GM12878 (cell line): Measurements from ENCODE around the gene CYP2C8. TPM values are rescaled to one million over a fixed set of nuclear protein-coding genes. Genes with fewer than 3 reads are reported as not detected.
"Not testable (repeated sequence)": the region's sequence is repeated elsewhere in the genome, so short reads cannot be mapped to it uniquely, and the experiment has no call there.

Experiments
- ATAC-seq: fragments of 200-7000 bp; cut with Tn5 transposase; 3 replicates; pipeline ENCODE4 v1.9.1; 2020; ENCODE audit warnings: mild to moderate bottlenecking, moderate library complexity
- BruUV-seq: library from RNA; stranded (reverse); fragments of 400-500 nt; replicated peaks from 2 replicates; lab custom pipeline; 2021; lab: Mats Ljungman, UMichigan
- CTCF ChIA-PET: fragments of 300-600 bp; sonication (Branson Sonifier 250); formaldehyde crosslinking; extraction: SDS; loops from one replicate; lab custom pipeline; 2021; ENCODE audit warnings: inconsistent platforms; lab: Yijun Ruan, JAX
- POLR2A ChIA-PET: fragments of 350-600 bp; formaldehyde crosslinking; extraction: SDS; loops from one replicate; lab custom pipeline; 2021; ENCODE audit warnings: inconsistent platforms; lab: Charles Lee
- RAD21 ChIA-PET: fragments of 300-600 bp; sonication (Branson Sonifier 250); formaldehyde crosslinking; loops from one replicate; lab custom pipeline; 2023; ENCODE audit warnings: antibody characterized with exemption; ENCODE audit not compliant: unreplicated experiment; lab: Charles Lee
- SMC1A ChIA-PET: fragments of 300-600 bp; sonication (Branson Sonifier 250); formaldehyde crosslinking; loops from one replicate; lab custom pipeline; 2023; ENCODE audit not compliant: unreplicated experiment, uncharacterized antibody; lab: Charles Lee
- DNase-seq: peaks from one replicate; pipeline ENCODE4 v3.0.0-alpha.2; 2011; ENCODE audit warnings: low read depth, low spot score
- FAIRE-seq: peaks from 3 replicates; lab custom pipeline; 2011; peaks lifted over from hg19 to GRCh38; lab: Jason Lieb, UNC
- H2AFZ ChIP-seq: 2 replicates; pipeline ENCODE4 v1.6.0; 2011; ENCODE audit warnings: low read depth, low read length, control low read depth; ENCODE audit not compliant: control insufficient read depth
- H3K27ac ChIP-seq: 2 replicates; pipeline ENCODE4 v1.5.1; 2011; ENCODE audit warnings: control low read depth; ENCODE audit not compliant: control insufficient read depth, insufficient read depth
- H3K27me3 ChIP-seq, 2 experiments: replicated peaks in 1 of 2; 2 replicates each; pipeline versions ENCODE4 v1.6.0 to v1.6.1; 2011; ENCODE audit warnings: low read length in 1 of 2; ENCODE audit not compliant: control insufficient read depth in 2 of 2, insufficient read depth in 2 of 2
- H3K36me3 ChIP-seq, 2 experiments: 2 replicates each; pipeline ENCODE4 v1.5.1; 2011; ENCODE audit warnings: low read length in 1 of 2; ENCODE audit not compliant: control insufficient read depth in 2 of 2, insufficient read depth in 2 of 2
- H3K4me1 ChIP-seq: 2 replicates; pipeline ENCODE4 v1.6.1; 2011; ENCODE audit warnings: mild to moderate bottlenecking, low read length, moderate library complexity, mixed read lengths; ENCODE audit not compliant: control insufficient read depth, insufficient read depth
- H3K4me2 ChIP-seq: 2 replicates; pipeline ENCODE4 v1.6.0; 2011; ENCODE audit warnings: control low read depth; ENCODE audit not compliant: control insufficient read depth, insufficient read depth
- H3K4me3 ChIP-seq: fragments of 200-600 bp; sonication (generic); 2 replicates; pipeline ENCODE4 v1.5.1; 2016
- H3K79me2 ChIP-seq: 2 replicates; pipeline ENCODE4 v1.6.0; 2011; ENCODE audit warnings: low read length; ENCODE audit not compliant: control insufficient read depth, insufficient read depth
- H3K9ac ChIP-seq: 2 replicates; pipeline ENCODE4 v1.8.0; 2011; ENCODE audit warnings: low read length, control low read depth, mixed read lengths; ENCODE audit not compliant: control insufficient read depth, insufficient read depth
- H3K9me3 ChIP-seq: replicated peaks from 3 replicates; pipeline ENCODE4 v1.5.1; 2011; ENCODE audit warnings: mild to moderate bottlenecking, low read length; ENCODE audit not compliant: control insufficient read depth, insufficient read depth
- H4K20me1 ChIP-seq: 2 replicates; pipeline ENCODE4 v1.6.0; 2011; ENCODE audit not compliant: control insufficient read depth, insufficient read depth
- ATF7 ChIP-seq: fragments of 450-650 bp; IDR thresholded peaks from 2 replicates; pipeline ENCODE4 v1.6.1; 2016; ENCODE audit warnings: low read depth, mild to moderate bottlenecking
- BMI1 ChIP-seq: fragments of 450-650 bp; IDR thresholded peaks from 2 replicates; pipeline ENCODE4 v1.6.1; 2016; ENCODE audit warnings: mild to moderate bottlenecking, moderate library complexity, borderline replicate concordance
- CEBPB ChIP-seq, 2 experiments: fragments of 150-350 bp in 1 of 2; IDR thresholded peaks; 2 replicates each; pipeline ENCODE4 v1.6.1; 2012 to 2014; ENCODE audit warnings: low read depth in 2 of 2, low read length in 2 of 2, borderline replicate concordance in 1 of 2, inconsistent platforms in 1 of 2
- EZH2 ChIP-seq: IDR thresholded peaks from 2 replicates; pipeline ENCODE4 v1.6.1; 2012; ENCODE audit warnings: low read depth, mild to moderate bottlenecking, control low read depth, inconsistent platforms, low read length, borderline replicate concordance; ENCODE audit not compliant: control insufficient read depth
- POU2F2 ChIP-seq: IDR thresholded peaks from 3 replicates; pipeline ENCODE4 v1.6.1; 2011; ENCODE audit warnings: low read depth, mild to moderate bottlenecking, low read length, borderline replicate concordance
- SIN3A ChIP-seq: IDR thresholded peaks from 2 replicates; pipeline ENCODE4 v1.6.1; 2012; ENCODE audit warnings: low read depth, low read length, improper control_type of control experiment
- WGBS: methylation state at CpG from one replicate; pipeline ENCODE4 v1.1.6; 2016; ENCODE audit warnings: low lambda C conversion rate; ENCODE audit not compliant: insufficient replicate concordance, insufficient coverage; ENCODE audit errors: missing lambda C conversion rate; 5-methylcytosine and 5-hydroxymethylcytosine counted together
- in situ Hi-C: fragments of 300-500 bp; cut with MboI; formaldehyde crosslinking; loops from 9 replicates; pipeline ENCODE4 v1.14.3; 2018; ENCODE audit warnings: mixed read lengths
- intact Hi-C: fragments of 100-400 bp; cut with micrococcal nuclease; formaldehyde crosslinking; loops from one replicate; pipeline ENCODE4 v1.14.2; 2022; ENCODE audit not compliant: unreplicated experiment
- polyA plus RNA-seq, 11 experiments: library from polyadenylated mRNA; depleted of rRNA in 4 of 11; unstranded in 6 of 11; stranded (reverse) in 5 of 11; fragments of >200 nt; fragmentation: Nextera tagmentation in 4 of 11; fragmentation: Illumina TruSeq in 1 of 11; extraction: Ambion mirVana in 4 of 11; extraction: Trizol in 1 of 11; gene quantifications; 1 replicate in 1 of 11; 2 replicates in 10 of 11; pipeline versions ENCODE4 v1.2.1 to v1.2.3, GENCODE V29; 2011 to 2016; ENCODE audit warnings: inconsistent platforms in 2 of 11, missing spikeins in 2 of 11, low read depth in 1 of 11
- total RNA-seq, 4 experiments: library from RNA; depleted of rRNA in 3 of 4; stranded (reverse); fragments of >200 nt in 3 of 4; fragmentation: Illumina TruSeq in 1 of 4; extraction: Trizol in 1 of 4; gene quantifications; 2 replicates each; pipeline versions ENCODE4 v1.2.1 to v1.2.3, GENCODE V29; 2013 to 2021
- TF ChIP-seq, protein P1 (sequence below): fragments of 450-650 bp; IDR thresholded peaks from 2 replicates; pipeline ENCODE4 v1.6.1; 2017; ENCODE audit warnings: mild to moderate bottlenecking
- TF ChIP-seq, protein P2 (sequence below): IDR thresholded peaks from 2 replicates; pipeline ENCODE4 v1.6.1; 2011; ENCODE audit warnings: mild to moderate bottlenecking, low read depth, low read length, moderate library complexity; ENCODE audit not compliant: insufficient replicate concordance

CYP2C8 gene
- total and polyA plus RNA-seq, 10 of the 15 experiments (the other 5 are each of a cell fraction or from before 2014, with no cell fraction given): 0.10 to 0.82 (median 0.36) TPM; not detected in 2

DNA sequence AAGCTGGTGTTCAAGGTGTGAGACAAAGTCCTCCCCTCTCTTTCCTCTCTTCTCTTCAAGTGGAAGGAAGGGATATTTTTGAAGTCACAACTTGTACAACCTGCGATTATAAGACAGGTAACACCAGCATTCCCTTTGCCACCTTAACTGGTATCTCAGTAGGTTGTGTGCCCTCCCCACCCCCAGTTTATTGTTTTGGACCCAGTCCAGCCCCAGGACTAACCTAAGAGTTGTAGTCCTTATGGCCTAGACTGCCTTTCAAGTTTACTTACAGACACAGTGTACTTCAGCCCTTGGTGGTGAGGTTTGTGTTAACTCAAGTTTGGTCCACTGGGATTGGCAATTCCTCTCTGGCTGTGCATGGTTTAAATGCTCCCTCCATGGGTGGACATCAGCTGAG is 26.8 kb upstream of the CYP2C8 start:
- BruUV-seq: no TSS peak
- 92% methylated on average over 1 of the region's 1 CpG for WGBS
- Histone ChIP-seq H3K9ac (no peak overlapping the region), H4K20me1 (no peaks in the 10 kb centered on the region), H3K4me1 (no peaks in the 10 kb centered on the region), H3K27me3 (no peaks in the 10 kb centered on the region; a peak in 1 of 4 replicates), H3K27ac (no peak overlapping the region), H3K4me3 (no peak overlapping the region), H2AFZ (no peak overlapping the region), H3K36me3 (no peaks in the 10 kb centered on the region), H3K79me2 (no peaks in the 10 kb centered on the region), H3K4me2 (no peak overlapping the region), H3K9me3 (no peaks in the 10 kb centered on the region)
- ATAC-seq (no peak), DNase-seq (no peak), FAIRE-seq (no peak)
- intact Hi-C loops (no loop called here), in situ Hi-C loops (no loop called here)
- CTCF ChIA-PET: no interaction called here
- SMC1A ChIA-PET: no interaction called here
- POLR2A ChIA-PET: no interaction called here
- TF ChIP-seq POU2F2: no peak
- TF ChIP-seq, protein P1, sequence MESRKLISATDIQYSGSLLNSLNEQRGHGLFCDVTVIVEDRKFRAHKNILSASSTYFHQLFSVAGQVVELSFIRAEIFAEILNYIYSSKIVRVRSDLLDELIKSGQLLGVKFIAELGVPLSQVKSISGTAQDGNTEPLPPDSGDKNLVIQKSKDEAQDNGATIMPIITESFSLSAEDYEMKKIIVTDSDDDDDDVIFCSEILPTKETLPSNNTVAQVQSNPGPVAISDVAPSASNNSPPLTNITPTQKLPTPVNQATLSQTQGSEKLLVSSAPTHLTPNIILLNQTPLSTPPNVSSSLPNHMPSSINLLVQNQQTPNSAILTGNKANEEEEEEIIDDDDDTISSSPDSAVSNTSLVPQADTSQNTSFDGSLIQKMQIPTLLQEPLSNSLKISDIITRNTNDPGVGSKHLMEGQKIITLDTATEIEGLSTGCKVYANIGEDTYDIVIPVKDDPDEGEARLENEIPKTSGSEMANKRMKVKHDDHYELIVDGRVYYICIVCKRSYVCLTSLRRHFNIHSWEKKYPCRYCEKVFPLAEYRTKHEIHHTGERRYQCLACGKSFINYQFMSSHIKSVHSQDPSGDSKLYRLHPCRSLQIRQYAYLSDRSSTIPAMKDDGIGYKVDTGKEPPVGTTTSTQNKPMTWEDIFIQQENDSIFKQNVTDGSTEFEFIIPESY: no peak
- TF ChIP-seq EZH2: no peak
- TF ChIP-seq ATF7: no peak
- TF ChIP-seq, protein P2, sequence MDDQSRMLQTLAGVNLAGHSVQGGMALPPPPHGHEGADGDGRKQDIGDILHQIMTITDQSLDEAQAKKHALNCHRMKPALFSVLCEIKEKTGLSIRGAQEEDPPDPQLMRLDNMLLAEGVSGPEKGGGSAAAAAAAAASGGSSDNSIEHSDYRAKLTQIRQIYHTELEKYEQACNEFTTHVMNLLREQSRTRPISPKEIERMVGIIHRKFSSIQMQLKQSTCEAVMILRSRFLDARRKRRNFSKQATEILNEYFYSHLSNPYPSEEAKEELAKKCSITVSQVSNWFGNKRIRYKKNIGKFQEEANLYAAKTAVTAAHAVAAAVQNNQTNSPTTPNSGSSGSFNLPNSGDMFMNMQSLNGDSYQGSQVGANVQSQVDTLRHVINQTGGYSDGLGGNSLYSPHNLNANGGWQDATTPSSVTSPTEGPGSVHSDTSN: no peak
- no peak for TF ChIP-seq SIN3A
- TF ChIP-seq CEBPB (IDR thresholded peaks at IDR 0.05; ENCODE audit: borderline replicate concordance in 1 of 2, low read depth in 2 of 2, low read length in 2 of 2): no peak
- TF ChIP-seq BMI1: no peak
- RAD21 ChIA-PET: no interaction called here

DNA sequence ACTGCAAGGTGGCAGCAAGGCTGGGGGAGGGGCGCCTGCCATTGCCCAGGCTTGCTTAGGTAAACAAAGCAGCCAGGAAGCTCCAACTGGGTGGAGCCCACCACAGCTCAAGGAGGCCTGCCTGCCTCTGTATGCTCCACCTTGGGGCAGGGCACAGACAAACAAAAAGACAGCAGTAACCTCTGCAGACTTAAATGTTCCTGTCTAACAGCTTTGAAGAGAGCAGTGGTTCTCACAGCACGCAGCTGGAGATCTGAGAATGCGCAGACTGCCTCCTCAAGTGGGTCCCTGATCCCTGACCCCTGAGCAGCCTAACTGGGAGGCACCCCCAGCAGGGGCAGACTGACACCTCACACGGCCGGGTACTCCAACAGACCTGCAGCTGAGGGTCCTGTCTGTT is 10.3 kb upstream of the CYP2C8 start:
- H3K4me1 ChIP-seq, H3K4me2 ChIP-seq, POLR2A ChIA-PET, SMC1A ChIA-PET, H4K20me1 ChIP-seq, H3K9me3 ChIP-seq, ATAC-seq, intact Hi-C loops, H3K27me3 ChIP-seq, H3K9ac ChIP-seq, H3K4me3 ChIP-seq, H2AFZ ChIP-seq, RAD21 ChIA-PET, FAIRE-seq, H3K36me3 ChIP-seq, in situ Hi-C loops, DNase-seq, H3K79me2 ChIP-seq, H3K27ac ChIP-seq, BruUV-seq, CTCF ChIA-PET: not testable (repeated sequence)
- 22% methylated on average over 4 of the region's 5 CpGs for WGBS
